Activated CD4-positive, alpha-beta memory T cell treated with anti-CD3 and anti-CD28 coated beads, Interleukin-2, amount 10 ng/mL, durations not matched to agents 7 days and 5 days (primary cell): Measurements from ENCODE around the gene ZFYVE9. TPM values are rescaled to one million over a fixed set of nuclear protein-coding genes. Genes with fewer than 3 reads are reported as not detected.
"Not testable (repeated sequence)": the region's sequence is repeated elsewhere in the genome, so short reads cannot be mapped to it uniquely, and the experiment has no call there.

Source experiments
- CTCF ChIA-PET: fragments of 350-600 bp; sonication (Branson Sonifier 250); formaldehyde crosslinking; loops from one replicate; lab custom pipeline; 2021; ENCODE audit warnings: antibody characterized with exemption, inconsistent platforms; lab: Charles Lee
- POLR2A ChIA-PET: fragments of 350-600 bp; sonication (Branson Sonifier 250); formaldehyde crosslinking; loops from one replicate; lab custom pipeline; 2021; ENCODE audit warnings: antibody characterized with exemption; lab: Charles Lee
- DNase-seq: peaks from one replicate; pipeline ENCODE4 v3.0.0-alpha.2; 2020
- H3K27ac Mint-ChIP-seq: one replicate; pipeline ENCODE4 v1.8.0; 2021; ENCODE audit warnings: mild to moderate bottlenecking, mixed read lengths
- H3K27me3 Mint-ChIP-seq: one replicate; pipeline ENCODE4 v1.8.0; 2021; ENCODE audit warnings: mixed read lengths
- H3K36me3 Mint-ChIP-seq: one replicate; pipeline ENCODE4 v1.8.0; 2021; ENCODE audit warnings: low read depth, mixed read lengths
- H3K4me1 Mint-ChIP-seq: one replicate; pipeline ENCODE4 v1.8.0; 2021; ENCODE audit warnings: mixed read lengths
- H3K4me3 Mint-ChIP-seq: one replicate; pipeline ENCODE4 v1.8.0; 2021; ENCODE audit warnings: mild to moderate bottlenecking, mixed read lengths
- H3K9me3 Mint-ChIP-seq: one replicate; pipeline ENCODE4 v1.8.0; 2021; ENCODE audit warnings: mixed read lengths
- total RNA-seq, 2 experiments: library from RNA; stranded (reverse); gene quantifications; one replicate each; pipeline ENCODE4 v1.2.3, GENCODE V29; 2021

The ZFYVE9 gene, protein sequence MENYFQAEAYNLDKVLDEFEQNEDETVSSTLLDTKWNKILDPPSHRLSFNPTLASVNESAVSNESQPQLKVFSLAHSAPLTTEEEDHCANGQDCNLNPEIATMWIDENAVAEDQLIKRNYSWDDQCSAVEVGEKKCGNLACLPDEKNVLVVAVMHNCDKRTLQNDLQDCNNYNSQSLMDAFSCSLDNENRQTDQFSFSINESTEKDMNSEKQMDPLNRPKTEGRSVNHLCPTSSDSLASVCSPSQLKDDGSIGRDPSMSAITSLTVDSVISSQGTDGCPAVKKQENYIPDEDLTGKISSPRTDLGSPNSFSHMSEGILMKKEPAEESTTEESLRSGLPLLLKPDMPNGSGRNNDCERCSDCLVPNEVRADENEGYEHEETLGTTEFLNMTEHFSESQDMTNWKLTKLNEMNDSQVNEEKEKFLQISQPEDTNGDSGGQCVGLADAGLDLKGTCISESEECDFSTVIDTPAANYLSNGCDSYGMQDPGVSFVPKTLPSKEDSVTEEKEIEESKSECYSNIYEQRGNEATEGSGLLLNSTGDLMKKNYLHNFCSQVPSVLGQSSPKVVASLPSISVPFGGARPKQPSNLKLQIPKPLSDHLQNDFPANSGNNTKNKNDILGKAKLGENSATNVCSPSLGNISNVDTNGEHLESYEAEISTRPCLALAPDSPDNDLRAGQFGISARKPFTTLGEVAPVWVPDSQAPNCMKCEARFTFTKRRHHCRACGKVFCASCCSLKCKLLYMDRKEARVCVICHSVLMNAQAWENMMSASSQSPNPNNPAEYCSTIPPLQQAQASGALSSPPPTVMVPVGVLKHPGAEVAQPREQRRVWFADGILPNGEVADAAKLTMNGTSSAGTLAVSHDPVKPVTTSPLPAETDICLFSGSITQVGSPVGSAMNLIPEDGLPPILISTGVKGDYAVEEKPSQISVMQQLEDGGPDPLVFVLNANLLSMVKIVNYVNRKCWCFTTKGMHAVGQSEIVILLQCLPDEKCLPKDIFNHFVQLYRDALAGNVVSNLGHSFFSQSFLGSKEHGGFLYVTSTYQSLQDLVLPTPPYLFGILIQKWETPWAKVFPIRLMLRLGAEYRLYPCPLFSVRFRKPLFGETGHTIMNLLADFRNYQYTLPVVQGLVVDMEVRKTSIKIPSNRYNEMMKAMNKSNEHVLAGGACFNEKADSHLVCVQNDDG (N-terminal part only)
- under 1 TPM; 0.30 to 0.35 TPM for total RNA-seq

- DNase-seq: peak; percentile 69
- Mint-ChIP-seq H3K9me3 (no peaks in the 10 kb centered on the region), H3K36me3 (no peaks in the 10 kb centered on the region), H3K27ac (no peak within 1 kb of the TSS), H3K4me1 (peaks cover 33% of the 10 kb centered on the region), H3K27me3 (peaks cover 51% of the 10 kb centered on the region), H3K4me3 (peak within 1 kb of the TSS; percentile 68)
- ChIA-PET POLR2A (interaction anchor here (1.0 kb wide), 1 partner anchor 224 kb away, joined by 3 read pairs; no protein-coding TSS in a partner anchor), CTCF (interaction anchor here (0.6 to 1.2 kb wide), 3 partner anchors 9 to 100 kb away, joined by 3 read pairs; partner anchors contain the start of gene TXNDC12)
Measured at GRCh38 chr1:52141513-52142219, at the start of gene ZFYVE9. Gene ZFYVE9, plus strand, starts transcription at chr1:52142089. Its CDS starts 91,118 bp downstream, at chr1:52233207.

GRCh38 chr1:52094300-52094699 is 47.6 kb upstream of the ZFYVE9 start:
- POLR2A ChIA-PET, CTCF ChIA-PET, DNase-seq, H3K9me3 Mint-ChIP-seq, H3K27ac Mint-ChIP-seq, H3K4me3 Mint-ChIP-seq, H3K4me1 Mint-ChIP-seq: not testable (repeated sequence)
- Mint-ChIP-seq H3K27me3 (peaks cover 12% of the 10 kb centered on the region), H3K36me3 (peaks cover 17% of the 10 kb centered on the region)

- CTCF ChIA-PET: no interaction called here
- no peak overlapping the region for H3K27ac Mint-ChIP-seq
Measured at GRCh38 chr1:52096216-52096615, 45.7 kb upstream of the ZFYVE9 start.

DNA sequence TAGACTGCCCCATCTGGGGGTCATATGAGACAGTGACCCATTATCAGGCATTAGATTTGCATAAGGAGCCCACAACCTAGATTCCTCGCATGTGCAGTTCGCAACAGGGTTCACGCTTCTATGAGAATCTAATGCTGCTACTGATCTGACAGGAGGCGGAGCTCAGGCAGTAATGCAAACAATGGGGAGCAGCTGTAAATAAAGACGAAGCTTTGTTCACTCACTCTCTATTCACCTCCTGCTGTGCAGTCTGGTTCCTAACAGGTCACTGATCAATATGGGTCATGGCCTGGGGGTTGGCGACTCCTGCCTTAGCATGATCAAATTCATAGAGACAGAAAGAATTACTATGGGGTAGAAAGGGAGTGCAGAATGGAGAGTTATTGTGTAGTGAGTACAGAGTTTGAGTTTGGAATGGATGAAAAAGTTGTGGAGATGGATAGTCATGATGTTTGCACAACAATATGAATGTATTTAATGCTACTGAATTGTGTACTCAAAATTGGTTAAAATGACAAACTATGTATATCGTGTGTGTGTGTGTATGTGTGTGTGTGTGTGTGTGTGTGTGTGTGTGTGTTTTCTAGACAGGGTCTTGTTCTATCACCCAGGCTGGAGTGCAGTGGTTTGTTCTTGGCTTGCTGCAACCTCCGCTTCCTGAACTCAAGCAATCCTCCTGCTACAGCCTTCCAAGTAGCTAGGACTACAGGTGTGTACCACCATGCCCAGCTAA is 43.6 kb upstream of the ZFYVE9 start:
- Mint-ChIP-seq H3K27ac (no peak overlapping the region), H3K9me3 (no peaks in the 10 kb centered on the region), H3K27me3 (peaks cover 16% of the 10 kb centered on the region), H3K4me1 (peaks cover 13% of the 10 kb centered on the region), H3K36me3 (no peaks in the 10 kb centered on the region), H3K4me3 (no peak overlapping the region)
- CTCF ChIA-PET: no interaction called here
- DNase-seq: no peak
- POLR2A ChIA-PET: no interaction called here

More at GRCh38 chr1:52096216-52096615, 45.7 kb upstream of the ZFYVE9 start:
- Mint-ChIP-seq H3K4me3 (no peak overlapping the region), H3K9me3 (no peaks in the 10 kb centered on the region), H3K27me3 (peaks cover 15% of the 10 kb centered on the region), H3K36me3 (peaks cover 4% of the 10 kb centered on the region), H3K4me1 (peaks cover 3% of the 10 kb centered on the region)
- POLR2A ChIA-PET: no interaction called here
- no peak for DNase-seq

DNA sequence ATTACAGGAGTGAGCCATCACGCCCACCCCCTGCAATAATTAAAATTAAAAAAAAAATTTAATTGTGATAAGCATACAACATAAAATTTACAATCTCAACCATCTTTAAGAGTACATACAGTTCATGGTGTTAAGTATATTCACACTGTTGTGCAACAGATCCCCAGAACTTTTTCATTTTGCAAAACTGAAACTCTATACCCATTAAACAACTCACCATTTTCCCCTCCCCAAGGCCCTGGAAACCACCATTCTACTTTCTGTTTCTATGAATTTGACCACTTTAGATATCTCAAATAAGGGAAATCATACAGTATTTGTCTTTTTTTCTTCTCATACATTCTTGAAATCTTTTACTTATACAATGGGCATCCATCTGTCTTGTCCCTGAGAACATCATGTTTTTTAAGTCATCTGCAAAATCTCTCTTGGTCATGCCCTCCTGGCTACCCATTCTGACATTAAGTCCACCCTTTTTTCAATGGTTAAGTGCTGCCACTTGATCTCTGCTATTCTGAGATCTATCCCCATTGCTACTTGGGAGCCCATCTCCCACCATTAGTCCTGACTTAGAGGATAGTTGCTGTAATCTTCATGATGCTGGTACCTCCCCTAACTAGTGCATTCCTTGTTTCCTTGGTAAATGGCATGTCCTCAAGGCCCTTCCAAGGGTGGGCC is 39.4 kb upstream of the ZFYVE9 start:
- Mint-ChIP-seq H3K36me3 (no peaks in the 10 kb centered on the region), H3K4me1 (peaks cover 10% of the 10 kb centered on the region), H3K9me3 (no peaks in the 10 kb centered on the region), H3K27me3 (peaks cover 14% of the 10 kb centered on the region), H3K27ac (no peak overlapping the region), H3K4me3 (no peak overlapping the region)
- POLR2A ChIA-PET: no interaction called here
- CTCF ChIA-PET: no interaction called here
- no peak for DNase-seq

GRCh38 chr1:52111492-52111891 is 30.4 kb upstream of the ZFYVE9 start:
- H3K9me3 Mint-ChIP-seq: no peaks in the 10 kb centered on the region
- POLR2A ChIA-PET: no interaction called here
- CTCF ChIA-PET: interaction anchor here (0.5 kb wide), 1 partner anchor 23 kb away, joined by 5 read pairs; no protein-coding TSS in a partner anchor

GRCh38 chr1:52112489-52112888 is 29.4 kb upstream of the ZFYVE9 start:
- POLR2A ChIA-PET: no interaction called here
- no peak overlapping the region for H3K4me3 Mint-ChIP-seq
- peaks cover 1% of the 10 kb centered on the region for H3K4me1 Mint-ChIP-seq

More at GRCh38 chr1:52111492-52111891, 30.4 kb upstream of the ZFYVE9 start:
- no peak overlapping the region for H3K4me3 Mint-ChIP-seq
- H3K27ac Mint-ChIP-seq: no peak overlapping the region
- no peaks in the 10 kb centered on the region for H3K4me1 Mint-ChIP-seq
- H3K36me3 Mint-ChIP-seq: no peaks in the 10 kb centered on the region
- peaks cover 2% of the 10 kb centered on the region for H3K27me3 Mint-ChIP-seq
- no peak for DNase-seq

DNA sequence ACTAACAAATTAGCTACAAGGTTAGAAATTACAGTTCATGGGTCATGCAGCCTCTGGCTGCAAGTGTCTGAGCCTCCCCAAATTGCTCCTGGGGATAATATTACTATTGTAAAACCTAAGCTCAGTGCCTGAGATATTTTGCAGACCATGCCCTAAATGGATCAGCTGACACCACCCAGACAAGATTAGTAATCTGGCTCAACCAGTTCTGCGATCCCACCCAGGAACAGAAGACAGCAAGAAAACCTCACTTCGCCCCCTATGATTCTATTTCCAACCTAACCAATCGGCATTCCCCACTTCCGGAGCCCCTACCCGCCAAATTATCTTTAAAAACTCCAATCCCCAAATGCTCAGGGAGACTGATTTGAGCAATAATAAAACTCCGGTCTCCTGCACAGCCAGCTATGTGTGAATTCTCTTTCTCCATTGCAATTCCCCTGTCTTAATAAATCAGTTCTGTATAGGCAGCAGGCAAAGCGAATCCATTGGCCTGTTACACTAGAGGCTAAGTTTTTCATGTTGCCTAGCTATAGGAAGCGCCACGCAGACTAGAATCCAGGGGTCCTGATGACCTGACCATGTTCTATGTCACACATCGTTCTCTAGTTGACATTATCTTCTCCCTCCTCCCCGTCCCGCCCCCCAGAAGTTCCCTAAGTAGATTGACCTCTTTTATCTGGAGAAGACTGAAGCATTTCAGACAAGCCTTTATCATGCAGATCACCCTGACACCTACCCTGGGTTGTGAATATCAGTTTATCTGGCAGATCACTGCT is 22.4 kb upstream of the ZFYVE9 start:
- ChIA-PET CTCF (no interaction called here), POLR2A (no interaction called here)
- H3K4me3 Mint-ChIP-seq: no peak overlapping the region
- H3K27me3 Mint-ChIP-seq: peaks cover 14% of the 10 kb centered on the region
- no peak overlapping the region for H3K27ac Mint-ChIP-seq
- DNase-seq: no peak
- H3K4me1 Mint-ChIP-seq: peaks cover 3% of the 10 kb centered on the region
- no peaks in the 10 kb centered on the region for H3K9me3 Mint-ChIP-seq
- no peaks in the 10 kb centered on the region for H3K36me3 Mint-ChIP-seq

More at GRCh38 chr1:52112489-52112888, 29.4 kb upstream of the ZFYVE9 start:
- CTCF ChIA-PET: no interaction called here
- Mint-ChIP-seq H3K36me3 (no peaks in the 10 kb centered on the region), H3K27ac (no peak overlapping the region), H3K27me3 (peaks cover 2% of the 10 kb centered on the region), H3K9me3 (no peaks in the 10 kb centered on the region)
- no peak for DNase-seq

DNA sequence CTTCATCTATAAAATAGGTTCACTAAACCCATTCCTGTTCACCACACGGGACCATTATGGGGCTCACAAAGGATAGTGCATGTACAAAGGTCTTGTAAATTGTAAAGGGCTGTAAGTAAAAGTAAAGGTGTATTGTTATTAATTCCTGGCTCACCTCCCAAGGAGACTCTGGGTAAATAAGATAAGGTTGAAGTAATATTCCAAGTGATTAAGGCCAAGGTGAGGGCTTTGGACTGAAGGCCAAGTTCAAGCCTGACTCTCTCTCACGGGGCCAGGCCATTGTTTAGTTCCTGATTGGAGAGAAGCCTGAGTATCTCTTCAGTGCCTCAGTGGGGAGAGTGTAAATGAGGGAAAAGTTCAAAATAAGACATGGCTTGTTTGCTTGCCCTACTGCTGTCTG is 19.5 kb upstream of the ZFYVE9 start:
- no peak overlapping the region for H3K27ac Mint-ChIP-seq
- DNase-seq: no peak
- POLR2A ChIA-PET: no interaction called here
- CTCF ChIA-PET: no interaction called here
- H3K36me3 Mint-ChIP-seq: no peaks in the 10 kb centered on the region
- no peak overlapping the region for H3K4me3 Mint-ChIP-seq
- peaks cover 3% of the 10 kb centered on the region for H3K4me1 Mint-ChIP-seq
- peaks cover 28% of the 10 kb centered on the region for H3K27me3 Mint-ChIP-seq
- no peaks in the 10 kb centered on the region for H3K9me3 Mint-ChIP-seq

DNA sequence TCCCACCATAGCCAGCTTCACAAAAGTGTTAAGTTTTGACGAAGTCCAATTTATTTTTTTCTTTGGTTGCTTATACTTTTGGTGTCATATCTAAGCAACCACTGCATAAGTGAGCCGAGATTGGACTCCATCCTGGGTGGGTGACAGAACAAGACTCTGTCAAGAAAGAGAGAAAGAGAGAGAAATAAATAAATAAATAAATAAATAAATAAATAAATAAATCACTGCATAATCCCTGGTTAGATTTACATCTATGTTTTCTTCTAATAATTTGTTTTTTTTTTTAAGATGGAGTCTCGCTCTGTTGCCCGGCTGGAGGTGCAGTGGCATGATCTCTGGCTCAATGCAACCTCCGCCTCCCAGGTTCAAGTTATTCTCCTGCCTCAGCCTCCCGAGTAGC is 18.3 kb upstream of the ZFYVE9 start:
- Mint-ChIP-seq H3K9me3 (no peaks in the 10 kb centered on the region), H3K4me1 (no peaks in the 10 kb centered on the region), H3K27me3 (peaks cover 36% of the 10 kb centered on the region), H3K4me3 (no peak overlapping the region), H3K27ac (no peak overlapping the region), H3K36me3 (no peaks in the 10 kb centered on the region)
- POLR2A ChIA-PET: no interaction called here
- no peak for DNase-seq
- CTCF ChIA-PET: no interaction called here
